IMR-90 (cell line): ENCODE results near the gene ZC2HC1B. TPM values are rescaled to one million over a fixed set of nuclear protein-coding genes. Genes with fewer than 3 reads are reported as not detected.

ENCODE experiments used
- ATAC-seq: fragments of 200-7000 bp; cut with Tn5 transposase; 2 replicates; pipeline ENCODE4 v1.9.1; 2020; ENCODE audit warnings: low read depth, mild to moderate bottlenecking, moderate library complexity
- BruUV-seq: library from RNA; stranded (reverse); fragments of 400-500 nt; replicated peaks from 2 replicates; lab custom pipeline; 2021; lab: Mats Ljungman, UMichigan
- CTCF ChIA-PET: fragments of 300-600 bp; formaldehyde crosslinking; extraction: SDS; loops from one replicate; lab custom pipeline; 2021; ENCODE audit warnings: antibody characterized with exemption; lab: Yijun Ruan, JAX
- POLR2A ChIA-PET: fragments of 300-600 bp; sonication (Branson Sonifier 250); formaldehyde crosslinking; loops from one replicate; lab custom pipeline; 2022; ENCODE audit warnings: antibody characterized with exemption; ENCODE audit not compliant: unreplicated experiment; lab: Charles Lee
- DNase-seq: peaks from one replicate; pipeline ENCODE4 v3.0.0; 2013
- H2AFZ ChIP-seq: replicated peaks from 2 replicates; pipeline ENCODE3; 2013; ENCODE audit warnings: low read length, mild to moderate bottlenecking; ENCODE audit not compliant: poor library complexity
- H2AK5ac ChIP-seq: 2 replicates; pipeline ENCODE4 v1.6.1; 2013; ENCODE audit warnings: low read depth, low read length, inconsistent platforms
- H2AK9ac ChIP-seq: replicated peaks from 2 replicates; pipeline ENCODE3; 2013; ENCODE audit warnings: mild to moderate bottlenecking, low read depth, low read length, moderate library complexity; ENCODE audit not compliant: poor library complexity
- H2BK120ac ChIP-seq: 2 replicates; pipeline ENCODE4 v1.6.1; 2013; ENCODE audit warnings: low read depth, low read length, inconsistent platforms
- H2BK15ac ChIP-seq: 3 replicates; pipeline ENCODE4 v1.6.1; 2013; ENCODE audit warnings: low read depth, low read length, inconsistent platforms
- H2BK20ac ChIP-seq: 2 replicates; pipeline ENCODE4 v1.6.1; 2013; ENCODE audit warnings: low read depth, mild to moderate bottlenecking, inconsistent platforms, low read length, moderate library complexity
- H2BK5ac ChIP-seq: 2 replicates; pipeline ENCODE4 v1.6.1; 2013; ENCODE audit warnings: mild to moderate bottlenecking, low read depth, low read length, inconsistent platforms; ENCODE audit not compliant: poor library complexity, severe bottlenecking
- H3K14ac ChIP-seq: replicated peaks from 2 replicates; pipeline ENCODE4 v1.6.1; 2013; ENCODE audit warnings: low read depth, low read length, inconsistent platforms
- H3K18ac ChIP-seq: 2 replicates; pipeline ENCODE4 v1.6.1; 2013; ENCODE audit warnings: low read depth, low read length, control low read depth
- H3K23ac ChIP-seq: 2 replicates; pipeline ENCODE4 v1.6.1; 2013; ENCODE audit warnings: low read depth, low read length, inconsistent platforms
- H3K27ac ChIP-seq: 2 replicates; pipeline ENCODE4 v1.5.1; 2013; ENCODE audit warnings: mild to moderate bottlenecking, control low read depth, low read length; ENCODE audit not compliant: insufficient read depth
- H3K27me3 ChIP-seq: 2 replicates; pipeline ENCODE4 v1.6.1; 2013; ENCODE audit warnings: low read length; ENCODE audit not compliant: control insufficient read depth, insufficient read depth
- H3K36me3 ChIP-seq: 2 replicates; pipeline ENCODE4 v1.6.1; 2013; ENCODE audit warnings: low read length, mixed read lengths; ENCODE audit not compliant: control insufficient read depth, insufficient read depth
- H3K4ac ChIP-seq: 2 replicates; pipeline ENCODE4 v1.6.1; 2013; ENCODE audit warnings: low read depth, low read length, inconsistent platforms
- H3K4me1 ChIP-seq: 2 replicates; pipeline ENCODE4 v1.6.1; 2013; ENCODE audit warnings: low read length, mixed read lengths; ENCODE audit not compliant: control insufficient read depth, insufficient read depth
- H3K4me2 ChIP-seq: 2 replicates; pipeline ENCODE4 v1.6.1; 2013; ENCODE audit warnings: low read depth, mild to moderate bottlenecking, control low read depth, low read length, moderate library complexity
- H3K4me3 ChIP-seq: 2 replicates; pipeline ENCODE4 v1.5.1; 2013; ENCODE audit warnings: low read depth, mild to moderate bottlenecking, control low read depth, low read length, moderate library complexity; ENCODE audit not compliant: insufficient read depth
- H3K56ac ChIP-seq: 2 replicates; pipeline ENCODE4 v1.6.1; 2013; ENCODE audit warnings: low read length, inconsistent platforms; ENCODE audit not compliant: insufficient read depth; ENCODE audit errors: extremely low read depth
- H3K79me1 ChIP-seq, 2 experiments: 2 replicates each; pipeline ENCODE4 v1.6.1; 2013; ENCODE audit warnings: low read length in 2 of 2, inconsistent platforms in 1 of 2, low read depth in 1 of 2
- H3K9ac ChIP-seq: 2 replicates; pipeline ENCODE4 v1.6.1; 2013; ENCODE audit warnings: low read depth, low read length, control low read depth
- H3K9me1 ChIP-seq: 2 replicates; pipeline ENCODE4 v1.6.1; 2013; ENCODE audit warnings: low read length, inconsistent platforms; ENCODE audit not compliant: insufficient read depth
- H3K9me3 ChIP-seq: 2 replicates; pipeline ENCODE4 v1.6.1; 2013; ENCODE audit warnings: low read length; ENCODE audit not compliant: control insufficient read depth, insufficient read depth
- H4K20me1 ChIP-seq: 2 replicates; pipeline ENCODE4 v1.6.1; 2013; ENCODE audit warnings: low read length, inconsistent platforms; ENCODE audit not compliant: insufficient read depth
- H4K5ac ChIP-seq: 2 replicates; pipeline ENCODE4 v1.6.1; 2013; ENCODE audit warnings: mild to moderate bottlenecking, low read depth, low read length, control low read depth
- H4K8ac ChIP-seq, 2 experiments: 2 replicates each; pipeline ENCODE4 v1.6.1; 2013; ENCODE audit warnings: low read depth in 2 of 2, low read length in 2 of 2, control low read depth in 1 of 2, inconsistent platforms in 1 of 2
- H4K91ac ChIP-seq: 2 replicates; pipeline ENCODE4 v1.6.1; 2013; ENCODE audit warnings: low read depth, low read length, inconsistent platforms; ENCODE audit not compliant: insufficient read depth
- BHLHE40 ChIP-seq: fragments of 150-350 bp; IDR thresholded peaks from 2 replicates; pipeline ENCODE4 v1.6.1; 2016; ENCODE audit warnings: mild to moderate bottlenecking, low read depth, low read length
- CHD1 ChIP-seq: IDR thresholded peaks from 2 replicates; pipeline ENCODE4 v1.6.1; 2012; ENCODE audit warnings: low read depth, low read length, improper control_type of control experiment
- MAZ ChIP-seq: IDR thresholded peaks from 2 replicates; pipeline ENCODE4 v1.6.1; 2012; ENCODE audit warnings: low read depth, mild to moderate bottlenecking, low read length, improper control_type of control experiment, moderate library complexity, borderline replicate concordance
- MXI1 ChIP-seq: IDR thresholded peaks from 2 replicates; pipeline ENCODE4 v1.6.1; 2012; ENCODE audit warnings: low read depth, mild to moderate bottlenecking, low read length, moderate library complexity, borderline replicate concordance
- RAD21 ChIP-seq: IDR thresholded peaks from 2 replicates; pipeline ENCODE4 v1.6.1; 2012; ENCODE audit warnings: low read length, improper control_type of control experiment
- RCOR1 ChIP-seq: IDR thresholded peaks from 2 replicates; pipeline ENCODE4 v1.6.1; 2012; ENCODE audit warnings: mild to moderate bottlenecking, low read length, improper control_type of control experiment; ENCODE audit not compliant: insufficient replicate concordance
- RFX5 ChIP-seq: IDR thresholded peaks from 2 replicates; pipeline ENCODE4 v1.8.0; 2012; ENCODE audit warnings: low read depth, mild to moderate bottlenecking, low read length, moderate library complexity
- SMC3 ChIP-seq: fragments of 150-350 bp; IDR thresholded peaks from 2 replicates; pipeline ENCODE4 v1.6.1; 2016; ENCODE audit warnings: low read depth, mild to moderate bottlenecking, antibody characterized with exemption, low read length, moderate library complexity
- WGBS, 2 experiments: methylation state at CpG; one replicate each; pipeline versions ENCODE4 v1.1.5 to v1.1.7; 2013; ENCODE audit warnings: missing lambda C conversion rate in 2 of 2; ENCODE audit not compliant: insufficient read length in 1 of 2; ENCODE audit errors: extremely low coverage in 2 of 2; 5-methylcytosine and 5-hydroxymethylcytosine counted together
- dilution Hi-C: fragments of 300-500 bp; cut with HindIII; formaldehyde crosslinking; loops from one replicate; pipeline ENCODE4 v1.14.3; 2018; ENCODE audit warnings: low sequenced_read_pairs; ENCODE audit not compliant: unreplicated experiment
- in situ Hi-C: fragments of 300-500 bp; cut with MboI; formaldehyde crosslinking; loops from 3 replicates; pipeline ENCODE4 v1.14.3; 2019; ENCODE audit warnings: low sequenced_read_pairs, inconsistent platforms, mixed read lengths
- intact Hi-C: fragments of 100-400 bp; cut with micrococcal nuclease; formaldehyde crosslinking; loops from 2 replicates; pipeline ENCODE4 v1.10.0; 2022
- polyA plus RNA-seq, 3 experiments: library from polyadenylated mRNA; depleted of rRNA; stranded (reverse); fragments of >200 nt; gene quantifications; 2 replicates each; pipeline ENCODE4 v1.2.3, GENCODE V29; 2012; ENCODE audit warnings: low replicate concordance in 1 of 3
- total RNA-seq: library from RNA; depleted of rRNA; stranded (reverse); fragments of >200 nt; gene quantifications from 2 replicates; pipeline ENCODE4 v1.2.3, GENCODE V29; 2012
- TF ChIP-seq, protein P1 (sequence below): fragments of 150-350 bp; IDR thresholded peaks from 2 replicates; pipeline ENCODE4 v1.6.1; 2016; ENCODE audit warnings: low read depth, mild to moderate bottlenecking, low read length, moderate library complexity, borderline replicate concordance
- TF ChIP-seq, protein P2 (sequence below): conservative IDR thresholded peaks from 2 replicates; pipeline ENCODE4 v1.5.1; 2012; ENCODE audit warnings: mild to moderate bottlenecking, low read depth, low read length, improper control_type of control experiment

ZC2HC1B gene
- total and polyA plus RNA-seq, 2 of the 4 experiments (the other 2 are of a cell fraction): not detected

GRCh38 chr6:143970456-143971218, 106.4 kb downstream of the ZC2HC1B start (continued):
- TF ChIP-seq CHD1: no peak

DNA sequence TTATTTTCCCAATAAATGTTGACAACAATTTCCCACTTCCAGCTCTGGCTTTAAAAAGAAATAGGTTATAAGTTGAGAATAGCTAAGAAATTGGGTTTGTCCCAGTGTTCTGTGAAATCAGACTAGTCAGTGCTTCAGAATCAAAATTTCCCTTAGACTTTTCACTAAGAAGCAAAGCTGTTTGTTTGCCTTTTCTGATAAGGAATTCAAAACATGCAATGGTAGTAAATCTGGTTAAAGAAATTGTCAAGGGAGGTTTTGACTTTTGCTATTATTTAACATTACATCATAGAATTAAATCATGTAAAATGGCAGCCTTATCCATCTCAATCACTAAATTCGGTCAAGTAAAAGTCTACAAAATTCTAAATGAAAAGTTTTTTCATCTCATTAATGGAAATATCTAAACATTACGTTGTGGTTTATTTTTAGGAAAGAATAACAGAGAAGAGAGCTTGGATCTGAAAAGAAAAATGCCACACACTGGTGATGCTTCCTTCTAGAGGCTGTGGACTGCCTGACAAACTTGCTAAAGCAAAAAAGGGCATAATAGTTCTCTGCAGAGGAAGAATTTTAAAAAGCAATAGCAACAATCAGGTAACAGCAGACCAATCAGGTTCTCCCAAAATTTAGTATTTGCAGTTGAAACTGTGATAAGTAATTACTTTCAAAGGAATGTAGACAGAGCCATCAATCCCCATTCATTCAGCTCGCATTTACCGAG, 107.4 kb downstream of the ZC2HC1B start:
- H2BK120ac ChIP-seq: no peak overlapping the region
- no peak overlapping the region for H4K91ac ChIP-seq
- no peak overlapping the region for H2BK5ac ChIP-seq
- no peak overlapping the region for H2AK5ac ChIP-seq
- H3K4me1 ChIP-seq: peaks cover 9% of the 10 kb centered on the region
- H3K23ac ChIP-seq: no peak overlapping the region
- H3K4me2 ChIP-seq: no peak overlapping the region
- H4K20me1 ChIP-seq: peaks cover 18% of the 10 kb centered on the region; the same call in 1 of the 2 replicates
- H2AFZ ChIP-seq: no peak overlapping the region
- H3K9me3 ChIP-seq: no peaks in the 10 kb centered on the region
- H3K14ac ChIP-seq: no peak overlapping the region
- in situ Hi-C loops (no loop called here), intact Hi-C loops (loop anchor here (5.0 kb wide), 1 partner anchor 36 kb away; the partner anchor contains the start of gene PLAGL1), dilution Hi-C loops (no loop called here)
- ChIA-PET POLR2A (no interaction called here), CTCF (no interaction called here)
- no peak overlapping the region for H3K4me3 ChIP-seq
- no TSS peak for BruUV-seq
- no peak overlapping the region for H4K5ac ChIP-seq
- no peaks in the 10 kb centered on the region; the same call in none of the 2 replicates for H3K36me3 ChIP-seq
- H4K8ac ChIP-seq: no peak overlapping the region
- no peak overlapping the region for H3K9ac ChIP-seq
- peaks cover 3 to 14% of the 10 kb centered on the region in 2 experiments; a peak in 3 of 4 replicates for H3K79me1 ChIP-seq
- H3K4ac ChIP-seq: no peak overlapping the region
- no peak overlapping the region for H3K56ac ChIP-seq
- H2AK9ac ChIP-seq: no peak overlapping the region
- ATAC-seq: peak; percentile 36; the same call in 1 of the 2 replicates
- peak; percentile 13 for DNase-seq
- no peak overlapping the region for H2BK15ac ChIP-seq
- peaks cover 3% of the 10 kb centered on the region for H3K9me1 ChIP-seq
- no peak overlapping the region for H2BK20ac ChIP-seq
- no peak overlapping the region for H3K18ac ChIP-seq
- peaks cover 6% of the 10 kb centered on the region for H3K27me3 ChIP-seq
- H3K27ac ChIP-seq: no peak overlapping the region
- WGBS, 2 experiments: no CpG with 5 or more reads among the region's 4 CpGs
- no peak for TF ChIP-seq CHD1
- TF ChIP-seq, protein P1, sequence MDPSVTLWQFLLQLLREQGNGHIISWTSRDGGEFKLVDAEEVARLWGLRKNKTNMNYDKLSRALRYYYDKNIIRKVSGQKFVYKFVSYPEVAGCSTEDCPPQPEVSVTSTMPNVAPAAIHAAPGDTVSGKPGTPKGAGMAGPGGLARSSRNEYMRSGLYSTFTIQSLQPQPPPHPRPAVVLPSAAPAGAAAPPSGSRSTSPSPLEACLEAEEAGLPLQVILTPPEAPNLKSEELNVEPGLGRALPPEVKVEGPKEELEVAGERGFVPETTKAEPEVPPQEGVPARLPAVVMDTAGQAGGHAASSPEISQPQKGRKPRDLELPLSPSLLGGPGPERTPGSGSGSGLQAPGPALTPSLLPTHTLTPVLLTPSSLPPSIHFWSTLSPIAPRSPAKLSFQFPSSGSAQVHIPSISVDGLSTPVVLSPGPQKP: no peak
- no peak for TF ChIP-seq RFX5
- no peak for TF ChIP-seq SMC3
- no peak for TF ChIP-seq BHLHE40
- no peak for TF ChIP-seq MXI1
- TF ChIP-seq RAD21: no peak
- TF ChIP-seq, protein P2, sequence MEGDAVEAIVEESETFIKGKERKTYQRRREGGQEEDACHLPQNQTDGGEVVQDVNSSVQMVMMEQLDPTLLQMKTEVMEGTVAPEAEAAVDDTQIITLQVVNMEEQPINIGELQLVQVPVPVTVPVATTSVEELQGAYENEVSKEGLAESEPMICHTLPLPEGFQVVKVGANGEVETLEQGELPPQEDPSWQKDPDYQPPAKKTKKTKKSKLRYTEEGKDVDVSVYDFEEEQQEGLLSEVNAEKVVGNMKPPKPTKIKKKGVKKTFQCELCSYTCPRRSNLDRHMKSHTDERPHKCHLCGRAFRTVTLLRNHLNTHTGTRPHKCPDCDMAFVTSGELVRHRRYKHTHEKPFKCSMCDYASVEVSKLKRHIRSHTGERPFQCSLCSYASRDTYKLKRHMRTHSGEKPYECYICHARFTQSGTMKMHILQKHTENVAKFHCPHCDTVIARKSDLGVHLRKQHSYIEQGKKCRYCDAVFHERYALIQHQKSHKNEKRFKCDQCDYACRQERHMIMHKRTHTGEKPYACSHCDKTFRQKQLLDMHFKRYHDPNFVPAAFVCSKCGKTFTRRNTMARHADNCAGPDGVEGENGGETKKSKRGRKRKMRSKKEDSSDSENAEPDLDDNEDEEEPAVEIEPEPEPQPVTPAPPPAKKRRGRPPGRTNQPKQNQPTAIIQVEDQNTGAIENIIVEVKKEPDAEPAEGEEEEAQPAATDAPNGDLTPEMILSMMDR: no peak
- TF ChIP-seq RCOR1: no peak
- TF ChIP-seq MAZ: no peak
